ENCODE measurements around the gene FRMD3. TPM values are rescaled to one million over a fixed set of nuclear protein-coding genes. Genes with fewer than 3 reads are reported as not detected.

FRMD3 gene
- total and polyA plus RNA-seq, 2 donors (not counting 3 experiments of a cell fraction or from before 2014, with no cell fraction given) = 3.0 to 6.1 TPM

DNA sequence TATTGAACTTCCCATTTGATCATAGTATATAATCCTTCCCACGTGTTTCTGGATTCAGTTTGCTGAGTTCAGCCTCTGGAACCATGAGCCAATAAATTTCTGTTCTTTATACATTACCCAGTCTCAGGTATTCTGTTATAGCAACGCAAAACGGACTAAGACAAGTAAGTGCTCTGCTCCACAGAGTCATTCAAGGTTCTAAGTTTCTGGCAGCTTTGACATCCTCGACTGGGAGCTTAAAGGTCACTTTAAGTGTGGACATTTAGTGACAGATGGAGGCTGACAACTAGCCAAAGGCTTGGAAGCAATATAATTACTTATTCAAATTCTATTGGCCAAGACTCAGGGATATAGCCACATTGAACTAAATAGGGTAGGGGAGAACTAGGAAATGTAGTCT lies 297.5 kb downstream of the FRMD3 start:
- H3K79me2 ChIP-seq (ENCODE audit: control insufficient read depth, insufficient read depth, low read length) = no peaks in the 10 kb centered on the region
- no peak overlapping the region for H3K27ac ChIP-seq (ENCODE audit: insufficient read depth, low read depth, low read length)
- no TSS peak for BruUV-seq (replicated peaks)
- no peaks in the 10 kb centered on the region for H3K36me3 ChIP-seq (ENCODE audit: control insufficient read depth in 2 of 2, extremely low read depth in 1 of 2, insufficient read depth in 2 of 2, low read length in 2 of 2)
- peaks cover 17% of the 10 kb centered on the region for H3K4me1 ChIP-seq (ENCODE audit: control insufficient read depth, extremely low read depth, insufficient read depth, low read length)
- H3K9ac ChIP-seq (replicated peaks; ENCODE audit: extremely low read depth, insufficient read depth, low read length) = no peak overlapping the region
- POLR2A ChIA-PET = no interaction called here
- intact Hi-C loops (cut with micrococcal nuclease) (loop anchor here (2.0 kb wide), 1 partner anchor 26 kb away; no protein-coding TSS in a partner anchor), dilution Hi-C loops (cut with MboI; ENCODE audit: extremely low pct_ligation_motif_present, low sequenced_read_pairs) (no loop called here)
- H3K4me2 ChIP-seq (ENCODE audit: insufficient read depth, low read length) = no peak overlapping the region
- no peak for TF ChIP-seq POLR2A (IDR thresholded peaks at IDR 0.05; ENCODE audit: low read depth, low read length)
- no peak for TF ChIP-seq JUN (IDR thresholded peaks at IDR 0.05; ENCODE audit: borderline replicate concordance, insufficient read depth, insufficient read length, low read depth)
- no peak for TF ChIP-seq POLR2AphosphoS5 (IDR thresholded peaks at IDR 0.05; ENCODE audit: insufficient read depth, low read depth, low read length)
- no peak for TF ChIP-seq EZH2 (IDR thresholded peaks at IDR 0.05; ENCODE audit: borderline replicate concordance, low read depth, low read length, severe bottlenecking)
- TF ChIP-seq, protein P1, sequence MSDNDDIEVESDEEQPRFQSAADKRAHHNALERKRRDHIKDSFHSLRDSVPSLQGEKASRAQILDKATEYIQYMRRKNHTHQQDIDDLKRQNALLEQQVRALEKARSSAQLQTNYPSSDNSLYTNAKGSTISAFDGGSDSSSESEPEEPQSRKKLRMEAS (IDR thresholded peaks at IDR 0.05; ENCODE audit: insufficient read depth, insufficient read length) = no peak
- TF ChIP-seq, protein P2, sequence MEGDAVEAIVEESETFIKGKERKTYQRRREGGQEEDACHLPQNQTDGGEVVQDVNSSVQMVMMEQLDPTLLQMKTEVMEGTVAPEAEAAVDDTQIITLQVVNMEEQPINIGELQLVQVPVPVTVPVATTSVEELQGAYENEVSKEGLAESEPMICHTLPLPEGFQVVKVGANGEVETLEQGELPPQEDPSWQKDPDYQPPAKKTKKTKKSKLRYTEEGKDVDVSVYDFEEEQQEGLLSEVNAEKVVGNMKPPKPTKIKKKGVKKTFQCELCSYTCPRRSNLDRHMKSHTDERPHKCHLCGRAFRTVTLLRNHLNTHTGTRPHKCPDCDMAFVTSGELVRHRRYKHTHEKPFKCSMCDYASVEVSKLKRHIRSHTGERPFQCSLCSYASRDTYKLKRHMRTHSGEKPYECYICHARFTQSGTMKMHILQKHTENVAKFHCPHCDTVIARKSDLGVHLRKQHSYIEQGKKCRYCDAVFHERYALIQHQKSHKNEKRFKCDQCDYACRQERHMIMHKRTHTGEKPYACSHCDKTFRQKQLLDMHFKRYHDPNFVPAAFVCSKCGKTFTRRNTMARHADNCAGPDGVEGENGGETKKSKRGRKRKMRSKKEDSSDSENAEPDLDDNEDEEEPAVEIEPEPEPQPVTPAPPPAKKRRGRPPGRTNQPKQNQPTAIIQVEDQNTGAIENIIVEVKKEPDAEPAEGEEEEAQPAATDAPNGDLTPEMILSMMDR (IDR thresholded peaks at IDR 0.05; ENCODE audit: extremely low read depth in 1 of 2, insufficient read depth in 1 of 2, low read depth in 1 of 2, low read length in 2 of 2) = no peak
- no peak for TF ChIP-seq GATA2 (IDR thresholded peaks at IDR 0.05; ENCODE audit: insufficient read depth, insufficient read length, low read depth, low read length)
- no peak for TF ChIP-seq MYC (IDR thresholded peaks at IDR 0.05; ENCODE audit: low read depth, low read length)
- TF ChIP-seq FOS (IDR thresholded peaks at IDR 0.05; ENCODE audit: borderline replicate concordance, insufficient read depth, low read length) = no peak
- H2AFZ ChIP-seq (ENCODE audit: low read depth, low read length) = no peak overlapping the region
- no peaks in the 10 kb centered on the region for H3K9me1 ChIP-seq (replicated peaks; ENCODE audit: control insufficient read depth, extremely low read depth, insufficient read depth, low read length)
- DNase-seq (ENCODE audit: low read depth, low spot score) = no peak
- no peak for FAIRE-seq
- H3K4me3 ChIP-seq (replicated peaks in 1 of 3; ENCODE audit: insufficient read depth in 1 of 3, low read depth in 1 of 3, low read length in 3 of 3) = no peak overlapping the region
- CTCF ChIA-PET = interaction anchor here (1.1 to 1.4 kb wide), 2 partner anchors 21 to 94 kb away, joined by 3 to 5 read pairs; no protein-coding TSS in a partner anchor
- H3K27me3 ChIP-seq (ENCODE audit: control insufficient read depth in 2 of 2, insufficient read depth in 2 of 2, low read length in 2 of 2) = no peaks in the 10 kb centered on the region
- H3K9me3 ChIP-seq (replicated peaks; ENCODE audit: control insufficient read depth, insufficient read depth, low read length) = no peaks in the 10 kb centered on the region
- no peaks in the 10 kb centered on the region for H4K20me1 ChIP-seq (replicated peaks; ENCODE audit: control insufficient read depth, extremely low read depth, insufficient read depth, low read length)

All from endothelial cell of umbilical vein (primary cell).